ENCODE measurements around the gene C11orf68.
"Not testable (repeated sequence)": the region's sequence is repeated elsewhere in the genome, so short reads cannot be mapped to it uniquely, and the experiment has no call there.

The C11orf68 gene

GRCh38 chr11:65918211-65919140 is at the start of gene C11orf68:
TSS of gene C11orf68 (minus strand) at chr11:65919062. CDS start at chr11:65919031, 31 bp downstream.
- peak; percentile 69 for DNase-seq

GRCh38 chr11:65967329-65967934 is 48.6 kb upstream of the C11orf68 start:
- DNase-seq = no peak

- no peak for DNase-seq
Measured at GRCh38 chr11:65965986-65966762, 47.3 kb upstream of the C11orf68 start.

- DNase-seq = no peak
Measured at GRCh38 chr11:65964906-65965305, 46.0 kb upstream of the C11orf68 start.

- DNase-seq = no peak
Measured at GRCh38 chr11:65962141-65962564, 43.3 kb upstream of the C11orf68 start.

- peak; percentile 99 for DNase-seq
Measured at GRCh38 chr11:65961267-65962140, 42.6 kb upstream of the C11orf68 start, which contains the start of gene SART1. TSS of gene SART1 (plus strand) at chr11:65961734. CDS start at chr11:65961781, 47 bp downstream.

GRCh38 chr11:65960824-65961266 is 42.0 kb upstream of the C11orf68 start:
- DNase-seq = no peak

- DNase-seq = no peak
Measured at GRCh38 chr11:65958774-65959420, 40.0 kb upstream of the C11orf68 start.

- DNase-seq = no peak
Measured at GRCh38 chr11:65958291-65958690, 39.4 kb upstream of the C11orf68 start.

- no peak for DNase-seq
Measured at GRCh38 chr11:65954771-65955170, 35.9 kb upstream of the C11orf68 start.

- no peak for DNase-seq
Measured at GRCh38 chr11:65953471-65953870, 34.6 kb upstream of the C11orf68 start.

GRCh38 chr11:65952052-65952521 is 33.2 kb upstream of the C11orf68 start:
- no peak for DNase-seq

GRCh38 chr11:65951641-65952040 is 32.8 kb upstream of the C11orf68 start:
- DNase-seq = not testable (repeated sequence)

GRCh38 chr11:65950711-65951110 is 31.8 kb upstream of the C11orf68 start:
- not testable (repeated sequence) for DNase-seq

- no peak for DNase-seq
Measured at GRCh38 chr11:65947603-65948125, 28.8 kb upstream of the C11orf68 start.

- no peak for DNase-seq
Measured at GRCh38 chr11:65947133-65947532, 28.3 kb upstream of the C11orf68 start.

- no peak for DNase-seq
Measured at GRCh38 chr11:65946655-65947054, 27.8 kb upstream of the C11orf68 start.

- no peak for DNase-seq
Measured at GRCh38 chr11:65945941-65946558, 27.2 kb upstream of the C11orf68 start.

- no peak for DNase-seq
Measured at GRCh38 chr11:65945430-65945911, 26.6 kb upstream of the C11orf68 start, which contains the start of gene TSGA10IP. TSS of gene TSGA10IP (plus strand) at chr11:65945480. CDS start at chr11:65945676, 196 bp downstream.

GRCh38 chr11:65944767-65945166 is 25.9 kb upstream of the C11orf68 start:
- DNase-seq = no peak

Data from islet precursor cell (in vitro differentiated cells).